ENCODE measurements around the gene MAX.
"Not testable (repeated sequence)": the region's sequence is repeated elsewhere in the genome, so short reads cannot be mapped to it uniquely, and the experiment has no call there.

The MAX gene

GRCh38 chr14:65103150-65103760, 938 bp upstream of the MAX start:
- no peak for DNase-seq

GRCh38 chr14:65101631-65102440, 481 bp downstream of the MAX start:
- no peak for DNase-seq

- DNase-seq: peak; percentile 45
Measured at GRCh38 chr14:65100922-65101541, 1.3 kb downstream of the MAX start.

- DNase-seq: peak; percentile 86
Measured at GRCh38 chr14:65098586-65098985, 3.7 kb downstream of the MAX start.

GRCh38 chr14:65096323-65097089, 5.8 kb downstream of the MAX start:
- no peak for DNase-seq

GRCh38 chr14:65095633-65096205, 6.6 kb downstream of the MAX start:
- DNase-seq: no peak

- no peak for DNase-seq
Measured at GRCh38 chr14:65092349-65092748, 10.0 kb downstream of the MAX start.

- DNase-seq: not testable (repeated sequence)
Measured at GRCh38 chr14:65087835-65088234, 14.5 kb downstream of the MAX start.

GRCh38 chr14:65086686-65087085, 15.6 kb downstream of the MAX start:
- not testable (repeated sequence) for DNase-seq

- no peak for DNase-seq
Measured at GRCh38 chr14:65084554-65085505, 17.5 kb downstream of the MAX start.

- no peak for DNase-seq
Measured at GRCh38 chr14:65082930-65083329, 19.4 kb downstream of the MAX start.

- no peak for DNase-seq
Measured at GRCh38 chr14:65080960-65081747, 21.2 kb downstream of the MAX start.

GRCh38 chr14:65079768-65080167, 22.5 kb downstream of the MAX start:
- DNase-seq: no peak

- no peak for DNase-seq
Measured at GRCh38 chr14:65079201-65079600, 23.1 kb downstream of the MAX start.

- no peak for DNase-seq
Measured at GRCh38 chr14:65077318-65077717, 25.0 kb downstream of the MAX start.

- peak; percentile 66 for DNase-seq
Measured at GRCh38 chr14:65075628-65076325, 26.5 kb downstream of the MAX start.

- DNase-seq: peak; percentile 92
Measured at GRCh38 chr14:65074449-65075150, 27.7 kb downstream of the MAX start.

GRCh38 chr14:65073605-65074201, 28.6 kb downstream of the MAX start:
- no peak for DNase-seq

- DNase-seq: no peak
Measured at GRCh38 chr14:65072937-65073336, 29.4 kb downstream of the MAX start.
